K562 (cell line): ENCODE measurements around the gene MVD. TPM values are rescaled to one million over a fixed set of nuclear protein-coding genes. Genes with fewer than 3 reads are reported as not detected.
A peak's percentile ranks its signal among the peaks of the same experiment; 100 is the strongest.

ENCODE experiments used
- ARNT ChIP-seq, 2 experiments: fragments of 450-650 bp; IDR thresholded peaks; 2 replicates each; pipeline ENCODE4 v1.6.1; 2016; ENCODE audit warnings: mild to moderate bottlenecking in 1 of 2
- CBX3 ChIP-seq, 2 experiments: IDR thresholded peaks; 1 replicate in 1 of 2; 2 replicates in 1 of 2; pipeline ENCODE4 v1.6.1; 2012; ENCODE audit warnings: inconsistent platforms in 2 of 2, low read length in 2 of 2, borderline replicate concordance in 1 of 2, control low read depth in 1 of 2
- CTBP1 ChIP-seq: fragments of 450-650 bp; IDR thresholded peaks from 2 replicates; pipeline ENCODE4 v1.6.1; 2016; ENCODE audit warnings: borderline replicate concordance
- FOS ChIP-seq: IDR thresholded peaks from 3 replicates; pipeline ENCODE4 v1.6.1; 2011; ENCODE audit not compliant: insufficient read length; ENCODE audit errors: extremely low read depth
- MIER1 ChIP-seq: fragments of 450-650 bp; IDR thresholded peaks from 2 replicates; pipeline ENCODE4 v1.6.1; 2016; ENCODE audit warnings: antibody characterized with exemption, mild to moderate bottlenecking, low read depth
- NCOR1 ChIP-seq: fragments of 450-650 bp; IDR thresholded peaks from 2 replicates; pipeline ENCODE4 v1.6.1; 2016; ENCODE audit warnings: mild to moderate bottlenecking, moderate library complexity
- NFE2L1 ChIP-seq: fragments of 450-650 bp; IDR thresholded peaks from 2 replicates; pipeline ENCODE4 v1.6.1; 2016; ENCODE audit warnings: missing genetic modification characterization, low read depth, mild to moderate bottlenecking, missing compliant biosample characterization, moderate library complexity, borderline replicate concordance
- PHF20 ChIP-seq: fragments of 450-650 bp; IDR thresholded peaks from 2 replicates; pipeline ENCODE4 v1.6.1; 2018; ENCODE audit not compliant: partially characterized antibody
- PHF8 ChIP-seq: fragments of 200-600 bp; sonication (generic); IDR thresholded peaks from 2 replicates; pipeline ENCODE4 v1.6.1; 2012; ENCODE audit warnings: mixed run types, mild to moderate bottlenecking, inconsistent platforms, low read length, moderate library complexity, borderline replicate concordance
- RFX5 ChIP-seq: IDR thresholded peaks from 2 replicates; pipeline ENCODE4 v1.6.1; 2011; ENCODE audit warnings: low read depth, mild to moderate bottlenecking, improper control_type of control experiment, low read length
- ZBTB7A ChIP-seq: IDR thresholded peaks from 2 replicates; pipeline ENCODE4 v1.6.1; 2011; ENCODE audit warnings: low read depth, mild to moderate bottlenecking, low read length, moderate library complexity, borderline replicate concordance; ENCODE audit not compliant: control insufficient read depth
- ZNF174 ChIP-seq: fragments of 250-450 bp; sonication (Bioruptor Pico); IDR thresholded peaks from 2 replicates; pipeline ENCODE4 v1.4.0; 2020; ENCODE audit warnings: mild to moderate bottlenecking
- ZNF217 ChIP-seq: sonication (generic); formaldehyde crosslinking; IDR thresholded peaks from 2 replicates; pipeline ENCODE4 v1.8.0; 2022; ENCODE audit warnings: mild to moderate bottlenecking, missing genetic modification reagents
- polyA plus RNA-seq, 8 experiments: library from polyadenylated mRNA; depleted of rRNA in 4 of 8; stranded (reverse) in 5 of 8; unstranded in 3 of 8; fragments of >200 nt; fragmentation: Nextera tagmentation in 2 of 8; fragmentation: Illumina TruSeq in 1 of 8; extraction: Ambion mirVana in 2 of 8; extraction: Trizol in 1 of 8; gene quantifications; 2 replicates each; pipeline versions ENCODE4 v1.2.1 to v1.2.3, GENCODE V29; 2011 to 2014; ENCODE audit warnings: inconsistent platforms in 1 of 8, missing spikeins in 1 of 8
- total RNA-seq, 7 experiments: library from RNA; depleted of rRNA in 6 of 7; stranded (reverse); fragments of >200 nt in 6 of 7; fragmentation: Illumina TruSeq in 2 of 7; extraction: Trizol in 2 of 7; gene quantifications; 2 replicates each; pipeline versions ENCODE4 v1.2.1 to v1.2.3, GENCODE V29; 2011 to 2021; ENCODE audit warnings: low replicate concordance in 1 of 7
- TF ChIP-seq, protein P1 (sequence below): fragments of 200-800 bp; sonication (Bioruptor generic); IDR thresholded peaks from 2 replicates; pipeline ENCODE4 v1.6.1; 2017; ENCODE audit warnings: missing genetic modification characterization, missing compliant biosample characterization
- TF ChIP-seq, protein P2 (sequence below): fragments of 450-650 bp; formaldehyde crosslinking; IDR thresholded peaks from 2 replicates; pipeline ENCODE4 v1.4.0; 2020; ENCODE audit warnings: mild to moderate bottlenecking, mixed read lengths
- TF ChIP-seq, protein P3 (sequence below), 2 experiments: fragments of 200-800 bp in 1 of 2; sonication (Bioruptor generic) in 1 of 2; sonication (generic) in 1 of 2; formaldehyde crosslinking in 1 of 2; IDR thresholded peaks in 1 of 2; conservative IDR thresholded peaks in 1 of 2; 2 replicates each; pipeline versions ENCODE4 v1.5.0 to v1.6.1; 2016 to 2020; ENCODE audit warnings: missing compliant biosample characterization in 1 of 2, missing genetic modification characterization in 1 of 2, missing genetic modification reagents in 1 of 2
- TF ChIP-seq, protein P4 (sequence below): fragments of 250-450 bp; sonication (Bioruptor Pico); IDR thresholded peaks from 2 replicates; pipeline ENCODE4 v1.8.0; 2022; ENCODE audit warnings: moderate library complexity, mild to moderate bottlenecking, inconsistent platforms
- TF ChIP-seq, protein P5 (sequence below): IDR thresholded peaks from 2 replicates; pipeline ENCODE4 v1.6.1; 2016; ENCODE audit warnings: missing genetic modification characterization, missing compliant biosample characterization
- TF ChIP-seq, protein P6 (sequence below): IDR thresholded peaks from 2 replicates; pipeline ENCODE4 v1.6.1; 2014; ENCODE audit warnings: antibody characterized with exemption

Gene MVD
- total and polyA plus RNA-seq, 9 of the 15 experiments (the other 6 are each of a cell fraction or from before 2014, with no cell fraction given) = 12.2 to 141 (median 45.3) TPM

DNA sequence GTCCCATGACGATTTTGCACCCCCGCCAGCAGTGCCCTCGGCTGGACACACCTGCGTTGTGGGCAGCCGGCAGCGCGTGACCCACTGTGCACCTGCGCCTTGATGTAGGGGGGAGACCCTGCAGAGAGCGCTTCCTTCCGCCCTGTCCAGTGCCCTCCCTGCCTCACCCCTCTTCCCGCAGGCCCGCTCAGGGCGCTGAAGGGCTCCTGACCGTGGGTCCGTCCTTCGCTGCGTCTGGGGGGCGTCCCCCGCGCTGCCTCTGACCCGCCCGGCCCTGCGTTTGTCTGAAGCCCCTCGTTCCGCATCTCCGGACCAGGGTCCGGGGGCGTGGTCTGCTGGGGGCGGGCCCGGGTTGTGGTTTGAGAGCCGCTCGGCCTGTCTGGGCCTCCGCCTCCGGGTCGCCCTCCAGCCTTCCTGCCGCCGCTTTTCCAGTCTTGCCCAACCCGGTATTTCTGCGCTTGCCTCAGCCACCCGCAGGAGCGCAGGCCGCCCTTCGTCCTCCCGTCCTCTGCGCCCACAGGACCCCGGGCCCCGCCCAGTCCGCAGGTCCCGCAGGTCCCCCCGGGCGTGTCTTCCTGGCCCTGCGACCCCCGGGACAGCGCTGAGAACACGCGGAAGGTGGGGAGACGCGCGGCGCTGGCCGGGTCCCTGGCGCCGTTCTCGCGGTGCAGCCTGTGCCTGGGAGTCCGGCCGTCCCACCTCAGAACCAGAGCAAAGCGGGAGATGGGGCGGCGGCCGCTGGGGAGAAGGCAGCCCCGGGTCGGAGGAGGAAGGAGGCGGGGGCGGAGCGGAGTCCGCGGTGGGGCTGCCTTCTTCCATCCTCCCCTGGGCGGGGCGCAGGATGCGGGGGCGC, 28.5 kb downstream of the MVD start (continued):
- TF ChIP-seq, protein P1, sequence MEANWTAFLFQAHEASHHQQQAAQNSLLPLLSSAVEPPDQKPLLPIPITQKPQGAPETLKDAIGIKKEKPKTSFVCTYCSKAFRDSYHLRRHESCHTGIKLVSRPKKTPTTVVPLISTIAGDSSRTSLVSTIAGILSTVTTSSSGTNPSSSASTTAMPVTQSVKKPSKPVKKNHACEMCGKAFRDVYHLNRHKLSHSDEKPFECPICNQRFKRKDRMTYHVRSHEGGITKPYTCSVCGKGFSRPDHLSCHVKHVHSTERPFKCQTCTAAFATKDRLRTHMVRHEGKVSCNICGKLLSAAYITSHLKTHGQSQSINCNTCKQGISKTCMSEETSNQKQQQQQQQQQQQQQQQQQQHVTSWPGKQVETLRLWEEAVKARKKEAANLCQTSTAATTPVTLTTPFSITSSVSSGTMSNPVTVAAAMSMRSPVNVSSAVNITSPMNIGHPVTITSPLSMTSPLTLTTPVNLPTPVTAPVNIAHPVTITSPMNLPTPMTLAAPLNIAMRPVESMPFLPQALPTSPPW (CRISPR knock-in tag) = peak; percentile 63; the same call in 1 of the 2 replicates
- TF ChIP-seq, protein P2, sequence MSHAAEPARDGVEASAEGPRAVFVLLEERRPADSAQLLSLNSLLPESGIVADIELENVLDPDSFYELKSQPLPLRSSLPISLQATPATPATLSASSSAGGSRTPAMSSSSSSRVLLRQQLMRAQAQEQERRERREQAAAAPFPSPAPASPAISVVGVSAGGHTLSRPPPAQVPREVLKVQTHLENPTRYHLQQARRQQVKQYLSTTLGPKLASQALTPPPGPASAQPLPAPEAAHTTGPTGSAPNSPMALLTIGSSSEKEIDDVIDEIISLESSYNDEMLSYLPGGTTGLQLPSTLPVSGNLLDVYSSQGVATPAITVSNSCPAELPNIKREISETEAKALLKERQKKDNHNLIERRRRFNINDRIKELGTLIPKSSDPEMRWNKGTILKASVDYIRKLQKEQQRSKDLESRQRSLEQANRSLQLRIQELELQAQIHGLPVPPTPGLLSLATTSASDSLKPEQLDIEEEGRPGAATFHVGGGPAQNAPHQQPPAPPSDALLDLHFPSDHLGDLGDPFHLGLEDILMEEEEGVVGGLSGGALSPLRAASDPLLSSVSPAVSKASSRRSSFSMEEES (CRISPR knock-in tag) = no peak
- TF ChIP-seq, protein P3, sequence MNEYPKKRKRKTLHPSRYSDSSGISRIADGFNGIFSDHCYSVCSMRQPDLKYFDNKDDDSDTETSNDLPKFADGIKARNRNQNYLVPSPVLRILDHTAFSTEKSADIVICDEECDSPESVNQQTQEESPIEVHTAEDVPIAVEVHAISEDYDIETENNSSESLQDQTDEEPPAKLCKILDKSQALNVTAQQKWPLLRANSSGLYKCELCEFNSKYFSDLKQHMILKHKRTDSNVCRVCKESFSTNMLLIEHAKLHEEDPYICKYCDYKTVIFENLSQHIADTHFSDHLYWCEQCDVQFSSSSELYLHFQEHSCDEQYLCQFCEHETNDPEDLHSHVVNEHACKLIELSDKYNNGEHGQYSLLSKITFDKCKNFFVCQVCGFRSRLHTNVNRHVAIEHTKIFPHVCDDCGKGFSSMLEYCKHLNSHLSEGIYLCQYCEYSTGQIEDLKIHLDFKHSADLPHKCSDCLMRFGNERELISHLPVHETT (CRISPR knock-in tag; conservative IDR thresholded peaks at IDR 0.05 in 1 of 2, IDR thresholded peaks at IDR 0.05 in 1 of 2) = no peak
- TF ChIP-seq NCOR1 (no peak), NFE2L1 (no peak), ARNT (IDR thresholded peaks at IDR 0.05) (no peak), CTBP1 (peak; percentile 64; the same call in 1 of the 2 replicates), FOS (no peak), PHF8 (no peak), PHF20 (no peak), ZNF174 (no peak), ZBTB7A (peak; percentile 29; the same call in 1 of the 2 replicates), CBX3 (IDR thresholded peaks at IDR 0.05; ENCODE audit: borderline replicate concordance in 1 of 2, low read length in 2 of 2) (no peak), MIER1 (no peak), ZNF217 (CRISPR knock-in tag) (no peak), RFX5 (no peak)
- TF ChIP-seq, protein P4, sequence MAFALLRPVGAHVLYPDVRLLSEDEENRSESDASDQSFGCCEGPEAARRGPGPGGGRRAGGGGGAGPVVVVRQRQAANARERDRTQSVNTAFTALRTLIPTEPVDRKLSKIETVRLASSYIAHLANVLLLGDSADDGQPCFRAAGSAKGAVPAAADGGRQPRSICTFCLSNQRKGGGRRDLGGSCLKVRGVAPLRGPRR (CRISPR knock-in tag) = no peak
- TF ChIP-seq, protein P5, sequence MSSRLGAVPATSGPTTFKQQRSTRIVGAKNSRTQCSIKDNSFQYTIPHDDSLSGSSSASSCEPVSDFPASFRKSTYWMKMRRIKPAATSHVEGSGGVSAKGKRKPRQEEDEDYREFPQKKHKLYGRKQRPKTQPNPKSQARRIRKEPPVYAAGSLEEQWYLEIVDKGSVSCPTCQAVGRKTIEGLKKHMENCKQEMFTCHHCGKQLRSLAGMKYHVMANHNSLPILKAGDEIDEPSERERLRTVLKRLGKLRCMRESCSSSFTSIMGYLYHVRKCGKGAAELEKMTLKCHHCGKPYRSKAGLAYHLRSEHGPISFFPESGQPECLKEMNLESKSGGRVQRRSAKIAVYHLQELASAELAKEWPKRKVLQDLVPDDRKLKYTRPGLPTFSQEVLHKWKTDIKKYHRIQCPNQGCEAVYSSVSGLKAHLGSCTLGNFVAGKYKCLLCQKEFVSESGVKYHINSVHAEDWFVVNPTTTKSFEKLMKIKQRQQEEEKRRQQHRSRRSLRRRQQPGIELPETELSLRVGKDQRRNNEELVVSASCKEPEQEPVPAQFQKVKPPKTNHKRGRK (tag) = no peak
- TF ChIP-seq, protein P6, sequence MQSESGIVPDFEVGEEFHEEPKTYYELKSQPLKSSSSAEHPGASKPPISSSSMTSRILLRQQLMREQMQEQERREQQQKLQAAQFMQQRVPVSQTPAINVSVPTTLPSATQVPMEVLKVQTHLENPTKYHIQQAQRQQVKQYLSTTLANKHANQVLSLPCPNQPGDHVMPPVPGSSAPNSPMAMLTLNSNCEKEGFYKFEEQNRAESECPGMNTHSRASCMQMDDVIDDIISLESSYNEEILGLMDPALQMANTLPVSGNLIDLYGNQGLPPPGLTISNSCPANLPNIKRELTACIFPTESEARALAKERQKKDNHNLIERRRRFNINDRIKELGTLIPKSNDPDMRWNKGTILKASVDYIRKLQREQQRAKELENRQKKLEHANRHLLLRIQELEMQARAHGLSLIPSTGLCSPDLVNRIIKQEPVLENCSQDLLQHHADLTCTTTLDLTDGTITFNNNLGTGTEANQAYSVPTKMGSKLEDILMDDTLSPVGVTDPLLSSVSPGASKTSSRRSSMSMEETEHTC = no peak
